Dendritic cell treated with granulocyte-macrophage colony-stimulating factor and Interleukin-4, amounts not matched to agents 40 ng/mL and 50 ng/mL, for 4 days (primary cell): ENCODE data around the gene GPR156.

Source experiments
- H3K27ac Mint-ChIP-seq: one replicate; pipeline ENCODE4 v1.8.0; 2022; ENCODE audit warnings: mild to moderate bottlenecking, mixed read lengths
- H3K27me3 Mint-ChIP-seq: one replicate; pipeline ENCODE4 v1.8.0; 2022; ENCODE audit warnings: mild to moderate bottlenecking, mixed read lengths
- H3K36me3 Mint-ChIP-seq: one replicate; pipeline ENCODE4 v1.8.0; 2022; ENCODE audit warnings: low read depth, mixed read lengths
- H3K4me1 Mint-ChIP-seq: one replicate; pipeline ENCODE4 v1.8.0; 2022; ENCODE audit warnings: low read depth, mixed read lengths
- H3K4me3 Mint-ChIP-seq: one replicate; pipeline ENCODE4 v1.8.0; 2022; ENCODE audit warnings: mild to moderate bottlenecking, moderate library complexity, mixed read lengths
- H3K9me3 Mint-ChIP-seq: one replicate; pipeline ENCODE4 v1.8.0; 2022; ENCODE audit warnings: mixed read lengths
- intact Hi-C: fragments of 100-400 bp; cut with micrococcal nuclease; formaldehyde crosslinking; loops from one replicate; pipeline ENCODE4 v1.15.0; 2022

GPR156 gene

GRCh38 chr3:120130656-120131055 lies 154.4 kb downstream of the GPR156 start:
- Mint-ChIP-seq H3K4me3 (no peak overlapping the region), H3K9me3 (no peaks in the 10 kb centered on the region), H3K27ac (no peak overlapping the region), H3K4me1 (no peaks in the 10 kb centered on the region), H3K27me3 (no peaks in the 10 kb centered on the region), H3K36me3 (no peaks in the 10 kb centered on the region)
- intact Hi-C loops = no loop called here

DNA sequence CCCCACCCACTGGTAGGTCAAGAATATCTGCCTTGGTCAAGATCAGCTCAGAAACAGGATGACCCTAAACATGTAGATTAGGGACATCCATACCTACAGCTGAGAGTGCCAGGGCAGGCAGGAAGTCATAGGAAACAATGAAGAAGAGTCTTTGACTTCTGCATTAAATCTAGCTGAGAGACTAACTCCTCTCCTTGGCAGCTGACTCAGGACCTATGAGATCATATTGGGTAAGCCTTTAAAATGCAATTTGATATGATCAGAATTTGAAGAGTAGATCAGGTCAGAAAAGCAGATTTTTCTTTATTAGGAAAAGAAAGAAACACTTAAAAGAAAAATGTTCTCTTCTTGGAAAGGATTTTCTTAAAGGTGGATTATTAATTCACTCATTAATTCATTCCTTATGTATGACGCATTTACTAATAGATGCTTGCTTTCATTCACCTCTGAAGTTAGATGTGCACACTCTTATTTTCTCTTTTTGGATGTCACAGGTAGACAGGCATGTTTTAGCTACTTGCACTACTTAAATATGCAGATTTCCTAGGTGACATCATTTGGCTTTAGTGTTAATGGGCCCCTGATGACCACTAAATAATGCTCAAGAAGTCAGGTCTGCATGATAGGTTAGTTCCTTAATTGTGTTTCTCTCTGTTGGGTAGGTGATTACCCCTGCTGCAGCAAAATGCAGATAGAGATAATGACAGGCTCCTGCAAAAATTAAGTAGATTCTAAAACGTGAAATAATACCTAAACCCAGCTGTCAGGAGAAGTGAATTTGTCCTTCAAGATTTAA lies 155.1 kb downstream of the GPR156 start:
- Mint-ChIP-seq H3K27ac (no peak overlapping the region), H3K9me3 (no peaks in the 10 kb centered on the region), H3K27me3 (no peaks in the 10 kb centered on the region), H3K36me3 (no peaks in the 10 kb centered on the region), H3K4me1 (no peaks in the 10 kb centered on the region), H3K4me3 (no peak overlapping the region)
- intact Hi-C loops = no loop called here

- no peaks in the 10 kb centered on the region for H3K36me3 Mint-ChIP-seq
- no peaks in the 10 kb centered on the region for H3K27me3 Mint-ChIP-seq
- H3K4me3 Mint-ChIP-seq = no peak overlapping the region
- H3K27ac Mint-ChIP-seq = no peak overlapping the region
- H3K4me1 Mint-ChIP-seq = no peaks in the 10 kb centered on the region
- intact Hi-C loops = no loop called here
- no peaks in the 10 kb centered on the region for H3K9me3 Mint-ChIP-seq
These were observed 156.0 kb downstream of the GPR156 start for GRCh38 chr3:120129051-120129450.

DNA sequence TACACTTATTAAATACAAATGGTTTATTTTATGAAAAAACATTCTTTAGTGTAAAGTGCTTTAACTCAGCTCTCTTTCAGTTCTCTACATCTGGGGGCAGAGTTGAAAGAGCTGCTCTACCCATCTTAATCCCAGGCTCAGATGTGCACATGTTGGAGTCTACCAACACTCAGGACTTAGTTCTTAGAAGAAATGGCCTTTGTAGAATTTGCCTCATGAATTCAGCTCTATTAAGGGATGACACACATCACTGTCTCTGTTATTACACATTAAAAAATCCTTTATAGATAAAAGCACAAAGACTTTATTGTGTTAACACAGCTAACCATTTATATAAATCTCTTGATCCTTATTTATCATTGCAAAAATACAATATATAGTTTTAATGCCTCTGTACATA lies 159.0 kb downstream of the GPR156 start:
- H3K4me3 Mint-ChIP-seq = no peak overlapping the region
- no peaks in the 10 kb centered on the region for H3K27me3 Mint-ChIP-seq
- no peaks in the 10 kb centered on the region for H3K36me3 Mint-ChIP-seq
- no peaks in the 10 kb centered on the region for H3K4me1 Mint-ChIP-seq
- no peak overlapping the region for H3K27ac Mint-ChIP-seq
- intact Hi-C loops = no loop called here
- no peaks in the 10 kb centered on the region for H3K9me3 Mint-ChIP-seq

GRCh38 chr3:120119846-120120510 lies 165.0 kb downstream of the GPR156 start:
- intact Hi-C loops = no loop called here
- H3K4me3 Mint-ChIP-seq = no peak overlapping the region
- no peaks in the 10 kb centered on the region for H3K27me3 Mint-ChIP-seq
- no peak overlapping the region for H3K27ac Mint-ChIP-seq
- H3K36me3 Mint-ChIP-seq = no peaks in the 10 kb centered on the region
- peaks cover 15% of the 10 kb centered on the region for H3K9me3 Mint-ChIP-seq
- no peaks in the 10 kb centered on the region for H3K4me1 Mint-ChIP-seq
